HG03159 (cell line): ENCODE data around the gene HTR3A.

Experiments used
- ATAC-seq: cut with Tn5 transposase; IDR thresholded peaks from one replicate; pipeline ENCODE4 v1.9.1; 2021; ENCODE audit warnings: mild to moderate bottlenecking, moderate library complexity; ENCODE audit not compliant: unreplicated experiment

Gene HTR3A

DNA sequence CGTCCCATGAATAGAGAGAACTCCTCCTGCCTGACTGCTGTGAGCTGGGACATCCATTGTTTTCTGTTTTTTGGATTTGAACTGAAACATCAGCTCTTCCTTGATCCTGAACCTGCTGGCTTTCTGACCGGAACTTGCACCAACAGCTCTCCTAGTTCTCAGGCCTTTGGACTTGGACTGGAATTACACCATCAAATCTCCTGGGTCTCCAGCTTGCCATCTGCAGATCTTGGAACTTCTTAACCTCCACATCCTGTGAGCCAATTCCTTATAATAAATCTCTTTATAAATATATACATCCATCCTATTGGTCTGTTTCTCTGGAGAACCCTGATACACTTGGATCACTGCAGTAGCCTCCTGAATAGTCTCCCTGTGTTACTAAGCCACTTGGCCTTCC, 42.1 kb downstream of the HTR3A start:
- ATAC-seq, result no peak

- no peak for ATAC-seq
Observed at GRCh38 chr11:114017723-114018122, 42.8 kb downstream of the HTR3A start.

- no peak for ATAC-seq
Observed at GRCh38 chr11:114019046-114019445, 44.1 kb downstream of the HTR3A start.

- no peak for ATAC-seq
Observed at GRCh38 chr11:114019574-114019973, 44.7 kb downstream of the HTR3A start.

GRCh38 chr11:114025329-114025907, 50.5 kb downstream of the HTR3A start:
- ATAC-seq, result no peak

- ATAC-seq, result no peak
Observed at GRCh38 chr11:114026355-114026754, 51.4 kb downstream of the HTR3A start.

GRCh38 chr11:114027391-114027790, 52.5 kb downstream of the HTR3A start:
- no peak for ATAC-seq

- ATAC-seq, result no peak
Observed at GRCh38 chr11:114027926-114028325, 53.0 kb downstream of the HTR3A start.

GRCh38 chr11:114031246-114031966, 56.5 kb downstream of the HTR3A start:
- ATAC-seq, result no peak

DNA sequence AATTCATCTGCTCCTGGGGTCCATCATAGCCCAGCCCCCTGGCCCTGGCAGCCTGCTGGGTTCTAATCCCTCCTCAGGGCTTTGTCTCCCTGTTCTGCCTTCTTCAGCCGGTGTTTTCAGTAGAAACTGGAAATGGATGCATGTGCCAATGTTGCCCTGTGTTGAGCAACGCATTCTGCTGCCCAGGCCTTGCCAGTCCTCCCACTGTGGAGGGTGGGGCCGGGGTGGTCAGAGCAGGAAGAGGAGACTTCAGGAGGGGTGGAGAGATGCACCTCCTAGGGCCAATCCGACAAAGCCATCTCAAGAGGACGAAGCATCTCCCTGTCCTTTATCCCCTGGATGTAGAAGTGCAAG, 57.0 kb downstream of the HTR3A start:
- ATAC-seq, result no peak

DNA sequence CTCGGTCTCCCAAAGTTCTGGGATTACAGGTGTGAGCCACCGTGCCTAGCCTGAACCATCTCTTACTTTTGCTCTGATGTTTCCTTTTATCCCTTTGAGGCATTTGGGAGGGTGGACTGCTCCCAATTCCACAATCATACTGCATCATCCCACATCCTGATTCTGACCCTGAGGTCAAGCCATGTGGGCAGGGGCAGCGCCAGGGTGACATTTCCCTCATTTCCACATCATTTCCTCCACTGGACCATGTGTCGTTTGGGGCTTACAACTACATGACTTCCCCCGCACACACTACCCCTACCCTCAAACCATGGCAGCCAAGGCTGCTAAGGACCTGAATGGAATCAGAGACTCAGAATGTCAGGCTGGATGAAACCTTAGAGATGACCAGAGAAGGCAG, 58.2 kb downstream of the HTR3A start:
- no peak for ATAC-seq

DNA sequence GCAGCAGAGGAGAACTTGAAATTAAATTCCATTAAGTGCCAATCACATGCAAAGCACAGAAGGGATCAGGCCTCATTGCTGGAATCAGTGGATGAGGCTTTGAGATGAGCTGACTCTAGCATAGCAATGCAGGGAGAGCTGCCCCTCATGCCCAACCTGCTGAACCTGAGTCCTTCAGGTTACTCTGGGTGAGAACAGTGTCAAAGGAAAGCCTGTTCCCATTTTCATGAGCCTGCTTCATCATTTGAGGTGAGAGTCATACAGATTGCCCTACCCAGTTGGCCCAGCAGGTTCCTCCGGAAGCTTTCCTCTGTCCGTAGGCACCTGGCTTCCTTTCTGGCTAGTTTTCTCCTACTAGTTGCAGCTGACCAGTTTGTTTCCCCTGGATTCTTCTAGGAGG, 58.7 kb downstream of the HTR3A start:
- no peak for ATAC-seq

DNA sequence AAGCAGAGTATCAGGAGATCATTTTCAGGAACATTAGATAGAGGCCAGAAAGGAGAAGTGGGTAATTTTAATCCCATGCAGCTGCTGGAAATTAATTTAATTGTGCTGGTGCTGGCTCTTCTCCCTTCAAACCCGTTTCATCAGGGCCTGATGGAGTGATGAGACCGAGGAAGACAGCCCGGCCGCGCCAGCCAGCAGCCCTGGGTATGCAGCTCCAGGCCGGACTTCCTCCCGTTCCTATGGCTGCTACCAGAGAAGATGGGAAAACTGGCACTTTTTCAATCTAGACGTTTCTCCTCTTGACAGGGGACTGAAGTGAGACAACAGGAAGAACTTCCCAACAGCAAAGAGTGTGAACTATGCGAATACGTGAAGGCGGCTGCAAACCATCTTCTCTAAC, 60.0 kb downstream of the HTR3A start:
- ATAC-seq, result no peak

- ATAC-seq, result no peak
Observed at GRCh38 chr11:114036147-114036811, 61.4 kb downstream of the HTR3A start.

DNA sequence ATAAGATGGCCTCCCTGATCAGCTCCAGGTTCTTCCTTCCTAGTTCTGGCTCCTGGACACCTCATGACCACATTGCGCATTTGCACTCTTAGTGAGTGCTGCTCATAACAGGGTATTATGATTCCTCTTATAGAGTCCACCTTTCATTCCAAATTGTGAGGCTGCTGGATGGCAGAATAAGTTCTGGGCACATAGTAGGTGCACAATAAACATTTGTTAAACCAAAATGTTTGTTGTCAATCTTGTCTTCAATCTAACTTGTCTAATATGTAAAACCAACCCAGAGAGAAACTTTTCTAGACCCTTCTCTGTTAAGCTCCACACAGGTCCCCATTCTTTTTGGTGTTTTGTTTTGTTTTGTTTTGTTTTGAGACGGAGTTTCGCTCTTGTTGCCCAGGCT, 62.0 kb downstream of the HTR3A start:
- ATAC-seq, result no peak

DNA sequence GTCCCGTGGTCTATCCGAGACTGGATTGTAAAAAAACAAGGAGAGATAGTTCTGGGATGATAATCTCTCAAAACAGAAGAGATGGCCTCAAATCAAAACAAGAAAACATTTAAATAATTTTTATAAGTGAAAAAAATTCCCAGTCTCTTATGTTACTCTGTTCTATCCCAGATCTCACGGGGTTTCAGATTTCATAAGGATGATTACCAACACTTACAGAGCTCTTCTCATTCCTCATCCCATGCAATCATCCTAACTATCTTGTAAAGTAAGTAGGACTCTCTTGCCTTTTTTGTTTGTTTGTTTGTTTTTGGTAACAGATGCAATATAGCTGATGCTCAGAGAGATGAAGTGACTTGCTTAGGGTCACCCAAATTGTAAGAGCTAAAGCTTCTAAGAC, 64.6 kb downstream of the HTR3A start:
- ATAC-seq, result no peak
